Fibroblast of the aortic adventitia (primary cell): ENCODE measurements around the gene SFT2D2. TPM values are rescaled to one million over a fixed set of nuclear protein-coding genes. Genes with fewer than 3 reads are reported as not detected.
"Not testable (repeated sequence)": the region's sequence is repeated elsewhere in the genome, so short reads cannot be mapped to it uniquely, and the experiment has no call there.

Experiments
- DNase-seq: peaks from one replicate; pipeline ENCODE4 v3.0.0-alpha.2; 2010; ENCODE audit warnings: low read depth
- H3K4me3 ChIP-seq: 2 replicates; pipeline ENCODE4 v1.5.1; 2011; ENCODE audit warnings: low read depth, mild to moderate bottlenecking, control low read depth, low read length, moderate library complexity
- CTCF ChIP-seq: IDR thresholded peaks from 2 replicates; pipeline ENCODE4 v1.5.1; 2011; ENCODE audit warnings: mild to moderate bottlenecking, low read length, control low read depth, inconsistent platforms; ENCODE audit not compliant: insufficient read depth
- total RNA-seq: library from RNA; depleted of rRNA; stranded (reverse); fragments of >200 nt; gene quantifications from 2 replicates; pipeline ENCODE4 v1.2.3, GENCODE V29; 2012; ENCODE audit warnings: low replicate concordance

Gene SFT2D2
- 46.0 and 72.8 TPM in 2 replicates for total RNA-seq

GRCh38 chr1:168225476-168226190, at the start of gene SFT2D2:
Gene SFT2D2, plus strand, starts transcription at chr1:168226004. Its CDS starts 76 bp downstream, at chr1:168226080.
- no peak for TF ChIP-seq CTCF
- H3K4me3 ChIP-seq, result peak within 1 kb of the TSS; percentile 86
- DNase-seq, result peak; percentile 65

GRCh38 chr1:168178227-168178637, 47.6 kb upstream of the SFT2D2 start:
- peak overlapping the region; percentile 43 for H3K4me3 ChIP-seq
- TF ChIP-seq CTCF, result no peak
- DNase-seq, result no peak

- peak; percentile 74 for TF ChIP-seq CTCF
- peak; percentile 99 for DNase-seq
- H3K4me3 ChIP-seq, result peak within 1 kb of the TSS; percentile 99
These were observed 47.0 kb upstream of the SFT2D2 start, which contains the start of gene TIPRL for GRCh38 chr1:168178638-168179437. Gene TIPRL, plus strand, starts transcription at chr1:168178962. Its CDS starts 116 bp downstream, at chr1:168179078.

GRCh38 chr1:168179438-168180147, 46.2 kb upstream of the SFT2D2 start:
- peak; percentile 47 for DNase-seq
- peak overlapping the region; percentile 99 for H3K4me3 ChIP-seq
- no peak for TF ChIP-seq CTCF

GRCh38 chr1:168180148-168180524, 45.7 kb upstream of the SFT2D2 start:
- peak overlapping the region; percentile 99 for H3K4me3 ChIP-seq
- TF ChIP-seq CTCF, result no peak

GRCh38 chr1:168181063-168181720, 44.6 kb upstream of the SFT2D2 start:
- not testable (repeated sequence) for H3K4me3 ChIP-seq, DNase-seq

More at GRCh38 chr1:168180148-168180524, 45.7 kb upstream of the SFT2D2 start:
- no peak for DNase-seq
